ENCODE measurements around the gene ATL1. TPM values are rescaled to one million over a fixed set of nuclear protein-coding genes. Genes with fewer than 3 reads are reported as not detected.

The ATL1 gene
- total and polyA plus RNA-seq, 2 of the 8 experiments (the other 6 are each of a cell fraction or from before 2014, with no cell fraction given) = 4.0 to 5.9 TPM

DNA sequence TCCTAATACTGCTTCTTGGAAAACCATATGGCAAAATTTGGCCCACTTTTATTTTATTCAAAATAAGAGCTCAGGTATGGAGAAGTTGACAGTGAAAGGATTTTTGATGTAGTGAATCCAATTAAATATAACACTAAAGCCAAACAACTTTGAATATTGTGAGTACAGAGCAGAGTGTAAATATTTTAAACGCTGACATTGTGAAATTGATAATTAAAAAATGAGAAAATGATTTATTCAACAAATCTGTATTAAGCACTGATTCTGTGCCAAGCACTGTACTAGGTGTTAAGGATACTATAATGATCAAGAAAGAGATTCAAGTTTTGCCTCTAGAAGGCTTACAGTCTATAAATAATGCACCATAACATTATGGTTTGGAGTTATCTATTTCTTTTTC, 50.5 kb downstream of the ATL1 start:
- H3K4ac ChIP-seq (replicated peaks; ENCODE audit: insufficient read length, low read depth, low read length) = no peak overlapping the region
- H4K20me1 ChIP-seq (replicated peaks in 1 of 2; ENCODE audit: control insufficient read depth in 1 of 2, insufficient read depth in 2 of 2, low read length in 2 of 2) = no peaks in the 10 kb centered on the region
- no peaks in the 10 kb centered on the region for H3K79me1 ChIP-seq (ENCODE audit: low read depth, low read length)
- no peaks in the 10 kb centered on the region for H3K4me1 ChIP-seq (replicated peaks in 1 of 4; ENCODE audit: control insufficient read depth in 3 of 4, insufficient read depth in 4 of 4, low read length in 3 of 4)
- CTCF ChIA-PET (ENCODE audit: partially characterized antibody) = no interaction called here
- no peak overlapping the region for H2BK120ac ChIP-seq (replicated peaks; ENCODE audit: low read depth, low read length)
- no peak overlapping the region for H2BK15ac ChIP-seq (ENCODE audit: low read length)
- POLR2A ChIA-PET (ENCODE audit: partially characterized antibody) = no interaction called here
- H3K27me3 ChIP-seq (replicated peaks in 1 of 4; ENCODE audit: control insufficient read depth in 3 of 4, extremely low read depth in 1 of 4, insufficient read depth in 3 of 4, low read length in 3 of 4) = no peaks in the 10 kb centered on the region
- H3K36me3 ChIP-seq (ENCODE audit: control insufficient read depth in 2 of 4, insufficient read depth in 4 of 4, low read length in 3 of 4) = no peaks in the 10 kb centered on the region
- H2AFZ ChIP-seq (ENCODE audit: low read length) = no peak overlapping the region
- H4K5ac ChIP-seq (ENCODE audit: insufficient read length, low read depth, low read length) = no peak overlapping the region
- H2BK5ac ChIP-seq (ENCODE audit: low read depth, low read length) = no peak overlapping the region
- no peak overlapping the region for H3K23ac ChIP-seq (ENCODE audit: insufficient read length)
- DNase-seq (ENCODE audit: low read depth in 1 of 2, low spot score in 2 of 2) (no peak), FAIRE-seq (no peak)
- no peak overlapping the region for H3K18ac ChIP-seq (ENCODE audit: extremely low read depth, low read length)
- no peak overlapping the region for H4K91ac ChIP-seq (replicated peaks; ENCODE audit: insufficient read length, low read length)
- no peak overlapping the region for H3K9ac ChIP-seq (replicated peaks in 1 of 4; ENCODE audit: extremely low read depth in 1 of 4, low read depth in 3 of 4, low read length in 3 of 4)
- H3K27ac ChIP-seq (ENCODE audit: low read depth, low read length) = no peak overlapping the region
- 100% methylated on average over 1 of the region's 1 CpG; no CpG with 5 or more reads in 1 of the 2 experiments for WGBS, 2 experiments (ENCODE audit: extremely low coverage in 1 of 2, insufficient coverage in 1 of 2, insufficient read length in 1 of 2, insufficient replicate concordance in 2 of 2, low coverage in 1 of 2, low lambda C conversion rate in 2 of 2, missing lambda C conversion rate in 1 of 2)
- no peak overlapping the region for H3K14ac ChIP-seq (ENCODE audit: insufficient read length)
- H2BK12ac ChIP-seq (ENCODE audit: low read depth, low read length) = no peak overlapping the region
- no peaks in the 10 kb centered on the region for H3K23me2 ChIP-seq (ENCODE audit: low read depth, low read length)
- no peak overlapping the region for H2BK20ac ChIP-seq (ENCODE audit: low read length)
- H3K4me2 ChIP-seq (ENCODE audit: insufficient read depth in 1 of 2, low read depth in 2 of 2, low read length in 2 of 2) = no peak overlapping the region
- H3K4me3 ChIP-seq (ENCODE audit: extremely low read depth in 1 of 4, insufficient read depth in 2 of 4, low read depth in 3 of 4, low read length in 4 of 4) = no peak overlapping the region
- no peaks in the 10 kb centered on the region for H3K79me2 ChIP-seq (ENCODE audit: control insufficient read depth in 1 of 2, insufficient read depth in 2 of 2, low read length in 2 of 2)
- no peaks in the 10 kb centered on the region for H3K9me3 ChIP-seq (ENCODE audit: insufficient read depth in 2 of 2, low read depth in 1 of 2, low read length in 1 of 2)
- H3K56ac ChIP-seq (replicated peaks; ENCODE audit: insufficient read length, low read depth, low read length) = no peak overlapping the region
- H4K8ac ChIP-seq (ENCODE audit: extremely low read depth, insufficient read depth, low read length) = no peak overlapping the region
- no peak overlapping the region for H2AK5ac ChIP-seq (ENCODE audit: low read depth, low read length)
- TF ChIP-seq SP2 (IDR thresholded peaks at IDR 0.05; ENCODE audit: low read length) = no peak
- no peak for TF ChIP-seq E2F6 (IDR thresholded peaks at IDR 0.05)
- TF ChIP-seq NRF1 (IDR thresholded peaks at IDR 0.05; ENCODE audit: low read depth, low read length) = no peak
- no peak for TF ChIP-seq EP300 (IDR thresholded peaks at IDR 0.05; ENCODE audit: borderline replicate concordance in 1 of 2, low read depth in 2 of 2, low read length in 2 of 2)
- TF ChIP-seq NANOG (IDR thresholded peaks at IDR 0.05; ENCODE audit: insufficient read depth, low read depth, low read length, poor library complexity, severe bottlenecking) = no peak
- no peak for TF ChIP-seq POLR2AphosphoS5 (IDR thresholded peaks at IDR 0.05; ENCODE audit: low read depth, low read length)
- TF ChIP-seq SRF (IDR thresholded peaks at IDR 0.05; ENCODE audit: low read depth, low read length) = no peak
- TF ChIP-seq SIN3A (conservative IDR thresholded peaks at IDR 0.05 in 1 of 2, IDR thresholded peaks at IDR 0.05 in 1 of 2; ENCODE audit: low read depth in 1 of 2, low read length in 2 of 2) = no peak
- no peak for TF ChIP-seq SUZ12 (IDR thresholded peaks at IDR 0.05; ENCODE audit: low read length)
- no peak for TF ChIP-seq POLR2A (IDR thresholded peaks at IDR 0.05; ENCODE audit: control extremely low read depth in 1 of 2, low read depth in 2 of 2, low read length in 2 of 2)
- TF ChIP-seq KDM5A (IDR thresholded peaks at IDR 0.05; ENCODE audit: low read length) = no peak
- no peak for TF ChIP-seq TBP (IDR thresholded peaks at IDR 0.05; ENCODE audit: low read depth, low read length)
- TF ChIP-seq, protein P1, sequence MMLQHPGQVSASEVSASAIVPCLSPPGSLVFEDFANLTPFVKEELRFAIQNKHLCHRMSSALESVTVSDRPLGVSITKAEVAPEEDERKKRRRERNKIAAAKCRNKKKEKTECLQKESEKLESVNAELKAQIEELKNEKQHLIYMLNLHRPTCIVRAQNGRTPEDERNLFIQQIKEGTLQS (IDR thresholded peaks at IDR 0.05; ENCODE audit: insufficient read depth, low read depth, low read length) = no peak
- no peak for TF ChIP-seq CREB1 (IDR thresholded peaks at IDR 0.05)
- TF ChIP-seq TAF1 (IDR thresholded peaks at IDR 0.05; ENCODE audit: low read depth, low read length) = no peak

Measured in H1 (cell line).